T1000 (cell line): ENCODE measurements around the gene PGBD5.

Source experiments
- DNase-seq: peaks from one replicate; lab custom pipeline; 2025; ENCODE audit warnings: mixed read lengths; lab: John Stamatoyannopoulos, UW

Gene PGBD5

DNA sequence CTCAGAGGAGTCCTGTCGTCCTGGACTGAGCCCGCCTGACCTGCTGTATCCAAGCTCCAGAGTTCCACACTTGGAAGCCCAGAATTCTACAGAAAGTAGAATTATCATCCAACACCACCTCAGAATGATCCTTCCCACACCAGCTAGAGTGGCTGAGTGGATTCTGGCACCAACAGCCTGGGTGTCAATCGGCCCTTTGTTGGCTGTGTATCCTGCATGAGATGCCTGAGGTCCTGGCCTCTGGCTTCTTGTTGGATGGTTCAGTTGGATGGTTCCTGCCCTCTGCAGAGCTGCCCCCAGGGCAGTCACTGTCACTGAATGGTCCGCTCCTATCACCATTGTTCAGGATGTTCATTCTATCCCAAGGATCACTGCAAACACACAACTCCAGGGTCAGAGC, 49.8 kb downstream of the PGBD5 start:
- no peak for DNase-seq

DNA sequence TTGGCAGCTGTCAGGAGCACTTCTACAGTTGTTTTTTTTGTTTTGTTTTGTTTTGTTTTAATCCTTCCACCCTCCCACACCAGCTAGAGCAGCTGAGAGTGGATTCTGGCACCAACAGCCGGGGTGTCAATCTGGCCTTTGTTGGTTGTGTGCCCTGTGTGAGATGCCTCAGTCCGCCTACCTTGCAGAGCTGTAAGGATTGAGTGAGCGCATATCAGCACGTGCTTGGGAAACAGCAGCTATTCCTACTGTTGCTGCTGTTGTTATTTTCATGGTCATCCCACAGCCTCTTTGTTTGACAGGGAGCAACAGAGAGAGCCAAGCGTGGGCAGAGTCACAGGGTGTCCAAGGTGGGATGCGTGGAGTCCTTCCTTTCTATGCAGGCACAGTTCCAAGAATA, 50.4 kb downstream of the PGBD5 start:
- no peak for DNase-seq

DNA sequence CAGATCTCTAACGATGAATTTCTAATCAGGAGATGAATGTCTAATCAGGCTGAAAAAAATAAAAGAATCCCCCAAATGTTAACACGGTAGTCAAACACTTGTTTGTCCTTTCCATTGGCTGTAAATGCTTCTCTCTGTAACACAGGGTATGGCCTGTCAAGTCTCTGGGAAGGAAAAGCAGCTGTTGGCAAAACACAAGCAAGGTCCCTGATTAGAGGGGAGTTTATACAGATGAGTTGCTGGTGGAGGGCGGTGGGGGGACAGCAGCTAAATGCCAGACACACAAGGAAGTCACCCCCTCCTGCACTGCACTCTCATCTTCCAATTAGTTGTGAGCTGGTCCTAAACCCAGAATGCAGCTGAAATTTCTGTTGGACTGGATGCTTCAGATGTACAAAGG, 51.0 kb downstream of the PGBD5 start:
- DNase-seq, result no peak

DNA sequence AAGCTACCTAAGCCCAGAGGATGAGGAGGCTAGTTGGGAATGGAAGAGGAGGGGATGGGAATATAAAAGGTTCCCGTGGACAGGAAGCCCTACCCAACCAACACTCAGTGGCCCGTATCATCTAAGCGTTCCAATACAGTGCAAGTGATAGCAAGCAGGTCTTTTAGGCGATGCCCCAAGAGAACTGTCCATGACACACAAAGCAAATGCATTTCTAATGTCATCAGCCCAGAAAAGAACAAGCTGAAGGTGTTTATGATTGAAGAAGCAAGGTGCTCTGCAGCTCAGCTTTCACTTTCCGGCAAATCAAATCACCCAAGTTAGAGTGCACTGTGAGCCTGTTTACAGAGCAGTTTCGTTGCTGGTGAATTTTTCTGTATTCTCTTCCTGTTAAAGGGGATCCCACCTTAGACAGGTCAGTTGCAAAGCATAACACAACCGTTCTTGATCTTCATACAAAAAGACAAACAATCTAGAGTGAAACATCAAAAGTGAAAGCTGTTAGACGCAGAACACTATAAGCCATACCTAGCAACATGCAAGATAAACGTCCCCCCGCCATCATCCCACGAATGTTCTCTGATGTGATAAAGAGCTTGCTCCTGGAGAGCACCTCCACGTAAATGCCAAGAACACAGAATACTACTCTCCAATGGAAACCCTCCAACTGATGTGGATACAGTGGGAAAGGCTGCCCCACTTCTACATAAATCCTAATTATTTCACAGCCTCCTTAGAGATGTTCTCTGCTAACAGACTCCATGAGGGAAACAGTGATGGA, 54.0 kb downstream of the PGBD5 start:
- no peak for DNase-seq

DNA sequence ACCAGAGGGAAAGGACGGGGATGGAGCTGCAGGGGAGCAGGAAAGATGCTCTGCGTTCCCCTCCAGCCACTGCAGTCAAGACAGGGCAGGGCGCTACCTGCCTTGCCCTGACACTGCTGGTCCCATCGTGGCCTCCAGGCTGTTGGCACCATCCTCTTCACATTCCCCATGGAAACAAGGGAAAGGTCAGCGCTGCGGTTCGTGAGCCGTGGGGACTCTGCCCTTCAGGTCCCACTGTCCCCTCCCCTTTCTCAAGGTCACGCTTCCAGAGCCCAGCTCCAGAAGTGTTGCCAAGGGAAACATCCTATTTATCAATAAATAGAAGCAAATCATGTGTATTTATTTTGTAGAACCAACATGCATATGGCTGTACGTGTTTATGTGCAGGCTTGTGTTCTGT, 56.0 kb downstream of the PGBD5 start:
- no peak for DNase-seq

DNA sequence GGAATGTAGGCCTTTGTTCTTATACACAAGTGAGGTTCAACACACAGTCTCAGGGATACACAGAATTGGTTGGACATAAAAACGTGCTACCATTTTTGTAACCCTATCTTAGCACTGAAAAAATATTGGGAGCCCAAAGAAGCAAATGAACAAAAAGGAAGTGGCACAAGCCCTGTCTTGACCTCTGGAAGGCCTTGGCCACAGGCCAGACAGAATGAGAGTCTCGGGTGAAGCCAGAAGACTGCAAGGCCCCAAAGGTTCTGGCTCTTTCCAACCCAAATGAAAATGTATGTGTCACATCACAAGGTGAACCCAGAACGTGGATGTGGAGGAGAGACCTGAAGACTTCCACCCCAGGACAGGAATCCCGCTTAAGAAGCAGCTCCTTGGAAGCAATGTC, 57.3 kb downstream of the PGBD5 start:
- DNase-seq, result no peak

DNA sequence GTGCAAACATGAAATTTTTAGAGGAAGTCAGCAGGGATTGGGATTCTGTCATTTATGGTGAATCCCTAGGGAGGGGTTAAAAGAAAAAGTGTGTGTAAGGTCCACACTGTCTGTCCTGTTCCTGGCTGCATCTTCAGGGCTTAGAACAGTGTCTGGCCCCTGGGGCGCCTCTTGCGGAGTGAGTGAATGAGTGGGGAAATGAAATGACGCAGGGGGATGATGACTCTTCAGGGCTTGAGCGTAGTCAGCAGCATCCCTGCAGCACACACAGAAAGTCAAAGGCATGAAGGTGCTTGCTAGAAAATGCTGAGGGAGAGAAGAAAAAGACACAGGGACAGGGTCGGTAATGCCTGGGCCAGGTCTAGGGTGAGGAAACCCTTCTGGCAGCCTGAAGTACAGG, 57.8 kb downstream of the PGBD5 start:
- DNase-seq, result peak; percentile 33

DNA sequence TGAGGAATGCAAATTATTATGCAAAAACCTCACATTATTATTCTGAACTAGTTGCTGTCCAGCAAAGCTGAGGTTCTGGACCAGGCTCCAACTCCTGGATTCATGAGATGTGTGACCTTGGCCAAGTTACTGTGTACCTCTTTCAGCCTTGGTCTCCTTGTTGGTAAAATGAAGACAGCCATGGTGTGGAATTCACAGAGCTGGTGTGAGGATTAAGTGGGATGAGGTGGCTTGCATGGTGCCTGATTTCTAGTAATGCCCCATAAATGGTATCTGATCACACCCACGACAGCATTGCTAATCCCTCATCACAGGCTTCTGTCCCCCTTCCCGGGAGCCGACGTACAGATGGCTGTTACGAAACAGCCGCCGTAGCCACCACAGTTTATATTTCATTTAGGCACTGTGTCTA, 59.6 kb downstream of the PGBD5 start:
- no peak for DNase-seq

DNA sequence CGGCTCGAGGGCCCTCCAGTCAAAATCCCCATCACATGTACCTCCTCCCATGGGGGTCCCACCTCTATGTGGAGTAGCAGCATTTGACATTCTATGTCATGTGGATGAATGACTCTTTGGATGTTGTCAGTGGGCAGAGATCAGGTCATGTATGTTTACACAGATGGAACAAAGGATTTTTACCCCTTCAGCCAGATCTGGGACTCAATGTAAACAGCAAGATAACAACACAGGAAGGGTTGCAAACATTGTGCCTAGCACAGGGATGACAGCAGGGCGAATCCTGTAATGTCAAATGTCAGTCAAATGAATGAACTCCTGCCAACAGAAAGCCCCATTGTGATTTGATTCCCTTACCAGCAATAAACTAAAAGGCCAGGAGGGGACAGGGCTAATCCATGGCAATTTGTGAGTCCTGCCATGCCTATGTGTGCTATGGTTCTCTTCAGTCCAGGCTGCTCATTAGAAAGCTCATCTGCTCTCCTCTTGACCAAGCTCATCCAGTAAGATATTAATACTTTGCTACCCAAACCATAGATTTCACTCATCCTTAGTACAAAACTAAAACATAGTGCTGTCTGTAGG, 60.3 kb downstream of the PGBD5 start:
- DNase-seq, result no peak

DNA sequence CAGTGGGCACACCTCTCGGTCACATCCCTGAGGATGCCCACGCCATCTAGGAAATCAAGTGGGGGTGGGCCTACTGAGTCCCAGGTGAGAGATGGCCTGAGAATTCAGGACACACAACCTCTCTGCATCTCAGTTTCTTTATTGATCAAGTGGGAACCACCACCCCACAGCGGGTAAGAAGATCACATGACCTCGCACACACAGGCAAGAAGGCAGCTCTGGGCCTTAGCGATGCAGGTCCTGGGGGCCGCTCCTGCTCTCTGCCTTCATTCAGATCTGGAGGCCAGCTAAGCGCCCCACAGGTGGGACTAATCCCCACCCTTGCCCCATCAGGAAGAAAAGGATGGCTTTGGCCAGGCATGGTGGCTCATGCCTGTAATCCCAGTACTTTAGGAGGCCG, 63.2 kb downstream of the PGBD5 start:
- no peak for DNase-seq

DNA sequence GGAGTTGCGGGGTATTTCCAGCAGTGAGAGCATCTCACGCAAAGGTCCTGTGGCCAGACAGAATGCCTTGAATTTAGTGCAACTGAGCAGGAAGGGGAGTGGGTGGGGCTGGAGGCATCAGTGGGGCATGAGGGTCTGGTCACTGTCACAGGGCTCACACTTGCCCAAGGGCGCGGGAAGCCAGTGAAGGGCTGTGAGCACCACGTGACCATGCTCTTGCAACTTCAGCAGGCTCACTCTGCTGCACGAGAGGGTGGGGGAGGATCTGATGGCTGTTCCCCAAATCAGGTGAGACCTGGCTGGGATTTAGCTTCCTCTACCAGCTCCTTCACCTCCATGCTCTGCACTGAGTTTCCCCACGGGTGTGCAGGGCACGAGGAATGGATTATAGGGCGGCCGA, 64.2 kb downstream of the PGBD5 start:
- no peak for DNase-seq

DNA sequence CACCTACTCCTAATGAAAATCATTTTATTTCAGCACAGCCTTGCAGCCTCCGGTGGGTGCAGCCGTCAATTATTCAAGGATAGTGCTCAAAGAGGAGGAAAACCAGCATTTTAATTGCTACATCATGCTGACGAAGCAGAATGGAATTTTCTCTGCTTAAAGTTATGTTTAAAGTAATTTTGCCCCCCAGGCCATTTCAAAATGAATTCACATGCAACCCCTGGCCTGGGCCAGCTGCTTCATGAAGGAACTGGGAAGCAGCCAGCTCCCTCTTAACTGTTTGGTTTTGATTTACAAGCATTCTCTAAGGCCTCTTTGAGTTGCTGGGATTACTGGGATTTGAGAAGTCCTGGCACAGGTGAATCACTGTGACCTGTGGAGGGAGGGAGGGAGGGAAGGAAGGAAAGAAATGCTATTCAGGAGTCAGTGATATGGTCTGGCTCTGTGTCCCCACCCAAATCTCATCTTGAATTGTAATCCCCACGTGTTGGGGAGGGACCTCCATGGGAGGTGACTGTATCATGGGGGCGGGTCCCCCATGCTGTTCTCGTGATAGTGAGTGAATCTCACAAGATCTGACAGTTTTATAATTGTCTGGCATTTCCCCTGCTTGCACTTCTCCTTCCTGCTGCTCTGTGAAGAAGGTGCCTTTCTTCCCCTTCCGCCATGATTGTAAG, 66.0 kb downstream of the PGBD5 start:
- DNase-seq, result peak; percentile 65

DNA sequence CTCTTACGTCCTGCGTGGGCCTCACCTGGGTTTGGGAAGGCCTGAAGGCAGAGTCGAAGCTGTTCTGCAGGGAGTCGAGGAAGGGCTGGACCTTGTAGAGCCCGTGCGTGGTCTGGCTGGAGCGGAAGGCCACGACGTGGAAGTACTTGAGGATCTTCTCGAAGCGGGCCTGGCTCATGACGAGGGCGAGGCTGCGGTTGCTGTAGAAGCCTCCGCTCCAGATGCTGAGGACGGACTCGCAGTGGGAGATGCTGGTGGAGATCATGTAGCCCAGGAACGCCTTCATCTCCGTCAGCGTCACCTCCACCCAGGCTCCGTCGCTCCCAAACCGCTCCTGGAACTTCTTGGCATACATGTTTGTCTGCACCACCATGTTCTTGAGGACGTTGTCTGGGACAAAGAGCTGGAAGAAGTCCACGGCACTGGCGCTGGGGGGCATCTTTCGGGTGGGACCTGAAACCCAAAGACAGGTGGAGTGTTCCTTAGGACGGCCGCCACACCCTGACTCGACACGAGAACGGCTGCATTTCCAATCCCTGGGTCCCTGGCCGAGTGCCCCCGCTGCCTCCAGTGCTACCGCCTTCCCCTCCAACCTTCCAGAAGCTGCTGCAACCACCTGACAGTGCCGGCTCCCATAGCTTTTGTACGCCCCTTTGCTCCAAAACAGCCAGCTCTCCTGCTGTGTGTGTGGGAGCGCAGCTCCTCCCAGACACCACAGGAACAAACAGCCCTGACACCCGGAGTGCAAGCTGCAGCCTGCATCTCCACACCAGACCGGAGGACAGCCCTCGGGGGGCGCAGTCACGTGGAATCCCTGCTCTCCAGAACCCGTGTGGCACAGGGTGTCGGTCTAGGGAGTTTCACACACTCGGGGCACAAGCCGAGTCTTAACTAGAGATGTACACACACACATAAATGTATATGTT, 69.0 kb downstream of the PGBD5 start:
- DNase-seq, result no peak

DNA sequence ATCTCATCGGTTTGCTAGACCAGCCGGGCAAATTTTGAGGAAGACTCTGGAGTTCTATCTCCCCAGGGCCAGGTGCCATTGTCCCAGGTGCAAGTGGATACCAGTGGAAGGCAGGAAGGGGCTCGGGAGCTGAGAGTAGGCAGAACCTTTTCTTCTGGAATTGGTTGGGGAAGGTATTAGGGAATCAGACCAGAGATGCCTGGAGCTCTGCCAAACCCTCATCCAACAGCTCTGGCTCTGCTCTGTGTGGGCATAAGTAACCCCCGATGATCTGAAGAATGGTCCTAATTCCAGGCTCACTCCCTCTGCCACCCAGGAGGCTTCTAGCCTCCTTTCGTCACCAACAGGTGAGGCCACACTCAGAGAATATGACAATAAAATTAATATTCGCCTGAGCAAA, 69.9 kb downstream of the PGBD5 start:
- no peak for DNase-seq

DNA sequence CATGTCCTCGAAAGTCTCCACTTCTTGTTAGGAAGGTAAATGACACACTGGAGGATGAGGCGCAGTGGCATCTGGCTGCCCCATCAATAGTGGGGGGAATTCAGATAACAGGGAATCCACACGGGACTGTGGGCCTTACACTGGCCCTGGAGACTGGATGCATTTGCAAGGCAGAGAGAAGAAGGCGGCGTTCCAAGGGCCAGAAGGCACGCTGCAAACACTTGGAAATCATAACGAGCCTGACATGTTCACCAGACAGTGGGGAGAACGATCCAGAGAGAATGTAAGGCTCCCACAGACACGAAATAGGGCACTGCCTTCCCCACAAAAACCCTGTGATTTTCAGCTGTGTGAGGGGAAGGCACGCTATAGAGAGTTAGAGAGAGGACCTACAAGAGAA, 70.5 kb downstream of the PGBD5 start:
- DNase-seq, result no peak

DNA sequence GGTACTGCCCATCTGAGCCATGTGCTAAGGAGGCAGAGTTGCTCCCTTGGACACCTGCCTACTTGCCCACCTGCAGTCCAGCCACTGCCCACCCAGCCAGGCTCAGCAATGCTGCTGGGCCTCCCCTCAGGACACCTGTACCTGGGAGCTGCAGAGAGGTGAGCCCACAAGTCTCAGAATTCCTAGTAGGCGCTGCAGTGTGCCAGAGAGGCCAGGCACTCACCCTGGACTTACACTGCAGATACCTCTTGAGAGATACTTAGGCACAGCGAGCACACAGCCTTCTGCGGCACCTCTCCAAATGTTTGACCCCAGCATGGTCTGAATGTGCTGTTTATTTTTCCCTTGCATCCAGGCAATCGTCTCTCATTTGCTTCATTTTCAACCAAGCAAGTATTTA, 71.0 kb downstream of the PGBD5 start:
- DNase-seq, result no peak

DNA sequence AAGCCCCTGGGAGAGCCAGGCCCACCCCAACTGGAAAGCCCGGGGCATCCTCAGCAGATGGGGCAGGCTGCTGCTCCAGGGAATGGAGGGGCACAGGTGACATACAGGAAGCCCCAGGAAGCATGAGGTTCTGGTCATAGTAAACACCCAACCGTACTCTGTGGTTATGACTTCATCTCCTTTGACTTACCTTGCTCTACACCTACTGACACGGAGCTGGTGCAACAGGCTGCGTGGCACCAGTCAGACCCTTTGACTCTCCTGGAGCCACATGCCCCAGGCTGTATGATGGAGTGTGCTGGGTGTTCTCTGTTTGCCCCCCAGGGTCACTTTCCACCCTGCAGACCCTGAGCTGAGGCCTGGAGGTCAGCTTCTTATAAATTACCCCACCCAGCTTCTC, 72.1 kb downstream of the PGBD5 start:
- DNase-seq, result no peak

DNA sequence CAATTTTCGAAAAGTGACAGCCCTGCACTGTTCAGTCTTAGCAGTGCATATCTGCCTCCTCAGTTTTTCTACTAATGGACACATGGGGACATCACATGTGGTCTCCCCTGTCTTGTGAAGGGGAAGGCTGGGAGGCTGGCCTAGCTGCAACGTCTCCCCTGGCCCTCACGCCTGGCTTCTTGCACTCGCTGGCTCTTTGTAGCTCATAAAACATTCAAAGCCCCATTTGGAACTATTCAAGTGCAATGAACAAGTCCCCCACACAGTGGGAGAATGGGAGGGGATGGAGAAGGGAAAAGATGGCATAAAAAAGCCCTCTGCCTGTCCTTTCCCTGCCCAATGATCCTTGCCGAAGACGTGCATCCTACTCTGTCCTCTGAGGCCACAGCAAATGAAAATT, 73.6 kb downstream of the PGBD5 start:
- no peak for DNase-seq

DNA sequence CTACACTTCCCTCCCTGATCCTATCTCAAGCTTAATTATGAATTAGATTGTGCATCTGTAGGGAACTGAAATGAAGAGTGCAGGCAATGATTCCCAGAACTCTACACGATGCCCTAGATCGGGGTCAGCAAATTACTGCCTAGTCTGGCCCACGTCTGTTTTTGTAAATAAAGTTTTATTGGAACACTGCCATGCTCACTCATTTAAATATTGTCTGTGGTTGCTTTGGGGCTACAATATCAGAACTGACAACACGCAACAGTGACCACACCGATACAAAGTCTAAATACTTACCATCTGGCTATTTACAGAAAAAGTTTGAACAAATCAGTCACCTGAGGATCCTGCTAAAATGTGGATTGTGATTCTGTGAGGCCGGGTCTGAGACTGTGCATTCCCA, 74.1 kb downstream of the PGBD5 start:
- no peak for DNase-seq

DNA sequence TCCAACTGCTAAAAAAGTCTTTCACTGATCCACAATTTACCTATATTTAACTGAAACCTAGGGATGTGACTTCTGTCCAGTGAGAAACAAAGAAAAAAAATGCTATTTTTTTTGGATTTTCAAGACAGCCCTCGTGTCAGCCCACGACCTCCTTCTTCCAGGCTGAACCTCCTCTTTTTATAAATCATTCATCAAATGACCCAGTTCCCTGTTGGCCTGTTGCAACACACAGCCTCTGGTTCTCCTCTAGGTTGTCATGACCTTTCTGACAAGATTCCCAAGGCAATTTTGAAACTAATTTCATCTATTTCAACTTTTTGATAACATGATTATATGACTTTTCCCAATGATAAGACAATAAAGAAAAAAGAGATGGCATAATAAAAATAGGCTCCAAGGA, 74.6 kb downstream of the PGBD5 start:
- DNase-seq, result no peak

DNA sequence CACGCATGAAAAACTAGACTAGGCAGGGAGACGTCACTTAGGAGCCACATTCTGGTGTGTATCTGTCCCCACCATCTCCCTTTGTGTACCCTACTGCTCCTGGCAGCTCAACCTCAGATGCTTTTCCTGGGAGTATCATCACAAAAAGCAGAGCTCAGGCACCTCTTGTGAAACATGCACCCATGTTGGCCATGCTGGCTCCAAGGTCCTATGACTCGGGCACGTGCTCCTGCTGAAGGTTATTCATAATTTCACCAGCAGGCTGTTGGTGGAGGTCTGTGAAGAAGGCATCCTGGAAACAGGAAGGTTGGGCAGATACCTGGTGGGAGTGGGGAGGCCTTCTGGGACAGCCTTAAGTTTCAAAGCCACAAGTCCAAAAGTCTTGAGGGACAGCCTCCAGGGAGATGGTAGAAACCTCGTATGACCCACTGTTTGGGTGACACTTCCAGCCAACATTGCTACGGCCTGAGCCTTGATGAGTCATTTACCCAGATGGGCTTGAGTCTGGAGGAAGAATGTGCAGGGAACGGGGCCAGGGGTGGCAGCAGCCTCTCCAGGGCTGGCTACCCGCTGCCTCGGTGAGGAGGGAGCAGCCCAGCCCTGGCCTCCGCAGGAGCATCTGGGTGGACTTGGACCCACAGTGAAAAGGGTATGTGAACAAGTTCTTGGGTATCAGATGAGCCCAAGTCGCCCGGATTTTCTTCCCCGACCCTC, 75.8 kb downstream of the PGBD5 start:
- no peak for DNase-seq

DNA sequence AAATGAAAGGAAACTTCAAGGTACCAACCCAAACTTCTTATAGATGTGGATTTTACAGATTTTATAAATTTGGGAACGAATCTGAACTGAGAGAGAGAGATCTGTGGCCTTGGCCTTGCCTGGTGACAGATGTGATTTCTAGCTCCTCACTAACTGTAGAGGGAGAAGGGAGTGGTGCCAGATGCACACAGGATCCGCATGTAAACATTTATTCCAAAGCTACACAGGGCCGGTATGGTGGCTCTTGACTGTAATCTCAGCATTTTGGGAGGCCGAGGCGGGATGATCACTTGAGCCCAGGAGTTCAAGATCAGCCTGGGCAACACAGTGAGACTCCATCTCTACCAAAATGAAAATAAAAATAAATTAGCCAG, 77.1 kb downstream of the PGBD5 start:
- DNase-seq, result no peak
